Activated naive CD4-positive, alpha-beta T cell treated with anti-CD3 and anti-CD28 coated beads, Interleukin-2, amount 10 ng/mL, durations not matched to agents 5 hours and 36 hours (primary cell): ENCODE results near the gene CYP19A1. TPM values are rescaled to one million over a fixed set of nuclear protein-coding genes. Genes with fewer than 3 reads are reported as not detected.

Experiments used
- microRNA-seq: library from miRNA; unstranded; fragments of <30 nt; microRNA quantifications from one replicate; pipeline ENCODE4 v1.2.0, GENCODE V29; 2022; ENCODE audit warnings: borderline microRNAs expressed, borderline replicate concordance
- total RNA-seq, 2 experiments: library from RNA; stranded (reverse); gene quantifications; one replicate each; pipeline ENCODE4 v1.2.3, GENCODE V29; 2021

Gene CYP19A1
- not detected for total RNA-seq

GRCh38 chr15:51338496-51338895, at the start of gene CYP19A1:
Gene CYP19A1, minus strand, starts transcription at chr15:51338596. Its CDS starts 95,684 bp downstream, at chr15:51242912.

GRCh38 chr15:51341366-51342226, 3.2 kb upstream of the CYP19A1 start, which contains the start of gene GLDN:
Gene GLDN, plus strand, starts transcription at chr15:51341655. Its CDS starts 30 bp downstream, at chr15:51341685.

Small RNAs within 50 kb of the gene (microRNA-seq; reads per million reads assigned to microRNA genes)
- gene MIR4713 (not detected), gene MIR7973-1 (not detected), gene MIR7973-2 (not detected)

Other genes with a start within 250 kb of the CYP19A1 start
- under 1 TPM; 0.17 to 0.28 TPM for gene TNFAIP8L3, start 243.7 kb downstream of the CYP19A1 start, total RNA-seq
- gene GLDN, start 3.1 kb upstream of the CYP19A1 start, total RNA-seq, result not detected